GM12865 (cell line): ENCODE data around the gene RHPN2.
A peak's percentile ranks its signal among the peaks of the same experiment; 100 is the strongest.

ENCODE experiments used
- DNase-seq: peaks from one replicate; pipeline ENCODE4 v3.0.0; 2010; ENCODE audit warnings: low read depth
- H3K4me3 ChIP-seq: 2 replicates; pipeline ENCODE4 v1.5.1; 2011; ENCODE audit warnings: mild to moderate bottlenecking, low read depth, low read length, control low read depth
- CTCF ChIP-seq: IDR thresholded peaks from 2 replicates; pipeline ENCODE4 v1.5.1; 2011; ENCODE audit warnings: low read length, control low read depth, low read depth, inconsistent platforms; ENCODE audit not compliant: insufficient read depth; ENCODE audit errors: missing control alignments

Gene RHPN2

DNA sequence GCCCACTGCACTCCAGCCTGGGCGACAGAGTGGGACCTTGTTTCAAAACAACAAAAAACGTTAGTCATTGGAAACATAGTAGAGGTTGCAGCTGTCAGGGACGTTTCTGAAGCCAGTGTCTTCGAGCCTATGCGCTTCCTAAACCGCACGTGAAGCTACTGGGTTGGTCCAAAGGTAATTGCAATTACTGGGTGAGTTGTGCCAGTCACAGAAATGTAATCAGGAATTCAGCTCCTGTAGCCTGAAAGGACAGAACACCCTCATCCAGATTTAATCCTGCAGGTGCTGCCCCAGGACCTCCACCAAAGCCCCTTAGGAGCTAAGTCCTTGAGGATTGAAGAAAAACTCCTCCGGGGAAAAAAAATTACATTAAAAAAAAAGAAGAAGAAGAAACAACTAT is 2.4 kb upstream of the RHPN2 start:
- H3K4me3 ChIP-seq: no peak overlapping the region
- no peak for TF ChIP-seq CTCF
- DNase-seq: no peak

DNA sequence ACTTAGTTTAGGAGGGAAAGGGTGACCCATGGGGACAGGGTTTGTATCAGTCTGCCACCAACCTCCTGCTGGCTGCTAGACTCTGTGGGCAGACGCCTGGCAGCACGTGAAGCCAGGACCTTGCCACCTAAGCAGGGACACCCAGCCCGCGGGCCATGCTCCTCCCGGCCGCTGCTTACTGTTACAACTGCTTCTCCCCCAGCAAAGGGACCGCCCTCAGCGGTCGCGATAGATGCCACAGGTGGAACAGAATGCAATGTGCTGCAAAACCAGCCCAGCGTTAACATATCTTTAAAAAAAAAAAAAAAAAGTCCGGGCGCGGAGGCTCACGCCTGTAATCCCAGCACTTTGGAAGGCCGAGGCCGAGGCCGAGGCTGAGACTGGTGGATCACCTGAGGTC is 1.9 kb upstream of the RHPN2 start:
- DNase-seq: no peak
- no peak for TF ChIP-seq CTCF
- H3K4me3 ChIP-seq: no peak overlapping the region

- peak overlapping the region; percentile 56 for H3K4me3 ChIP-seq
- TF ChIP-seq CTCF: no peak
- DNase-seq: peak; percentile 58
These were observed 263 bp downstream of the RHPN2 start for GRCh38 chr19:33064458-33064791.

DNA sequence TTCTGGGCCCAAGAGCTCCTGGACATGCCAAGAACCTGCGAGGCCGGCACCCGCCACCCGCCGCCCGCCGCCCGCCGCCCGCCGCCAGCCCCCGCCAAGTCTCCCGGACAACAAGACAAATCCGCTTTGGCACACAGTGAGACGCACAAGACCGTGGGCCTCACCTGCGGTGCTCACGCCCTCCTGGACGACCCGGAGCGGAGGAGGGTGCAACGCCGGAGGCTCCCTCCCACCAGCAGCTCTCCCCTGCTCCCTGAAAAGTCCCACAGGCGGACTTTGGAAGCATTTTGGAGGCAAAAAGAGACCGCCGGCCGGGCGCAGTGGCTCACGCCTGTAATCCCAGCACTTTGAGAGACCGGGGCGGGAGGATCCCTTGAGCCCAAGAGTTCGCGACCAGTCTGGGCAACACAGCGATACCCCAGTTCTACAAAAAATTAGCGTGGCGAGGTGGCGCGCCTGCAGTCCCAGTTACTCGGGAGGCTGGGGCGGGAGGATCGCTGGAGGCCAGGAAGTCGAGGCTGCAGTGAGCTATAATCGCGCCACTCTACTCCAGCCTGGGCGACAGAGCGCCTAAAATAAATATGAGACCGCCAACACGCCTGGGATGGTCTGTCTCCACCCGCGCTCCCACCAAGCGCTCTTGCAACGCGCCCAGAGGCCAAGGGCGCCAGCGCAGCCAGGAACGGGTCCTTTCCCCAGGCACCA is 783 bp downstream of the RHPN2 start:
- no peak for TF ChIP-seq CTCF
- H3K4me3 ChIP-seq: peak overlapping the region; percentile 56
- DNase-seq: no peak

- no peak for DNase-seq
- no peak for TF ChIP-seq CTCF
- H3K4me3 ChIP-seq: no peak overlapping the region
These were observed 1.3 kb downstream of the RHPN2 start for GRCh38 chr19:33063356-33063752.

GRCh38 chr19:33062902-33063301 is 1.8 kb downstream of the RHPN2 start:
- no peak for TF ChIP-seq CTCF
- DNase-seq: no peak
- no peak overlapping the region for H3K4me3 ChIP-seq

DNA sequence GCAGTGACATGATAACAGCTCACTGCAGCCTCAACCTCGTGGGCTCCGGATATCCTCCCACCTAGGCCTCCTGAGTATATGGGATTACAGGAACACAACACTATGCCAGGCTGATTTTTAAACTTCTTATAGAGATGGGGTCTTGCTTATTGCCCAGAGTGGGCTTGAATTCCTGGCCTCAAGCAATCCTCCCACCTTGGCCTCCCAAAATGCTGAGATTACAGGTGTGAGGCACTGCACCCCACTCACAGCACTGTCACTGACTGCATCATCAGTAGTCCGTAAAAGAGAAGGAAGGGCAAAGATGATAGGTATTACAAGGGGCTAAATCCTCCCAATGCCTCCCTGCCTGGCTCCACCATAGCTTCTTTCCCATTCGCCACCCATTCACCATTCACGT is 4.1 kb downstream of the RHPN2 start:
- H3K4me3 ChIP-seq: no peak overlapping the region
- TF ChIP-seq CTCF: no peak
- DNase-seq: no peak
